ENCODE measurements around the gene HCK.

- no peak for TF ChIP-seq YY1 (IDR thresholded peaks at IDR 0.05; ENCODE audit: insufficient read depth, insufficient read length)
- TF ChIP-seq ZNF274 (IDR thresholded peaks at IDR 0.05; ENCODE audit: low read depth, low read length) = no peak
- no peak for TF ChIP-seq SUZ12 (IDR thresholded peaks at IDR 0.05; ENCODE audit: extremely low read depth, insufficient read depth, insufficient read length)
These were observed 64.1 kb downstream of the HCK start for GRCh38 chr20:32116079-32116521.
